Upper lobe of left lung (tissue), 6 donors: Measurements from ENCODE around the gene BEND6. TPM values are rescaled to one million over a fixed set of nuclear protein-coding genes. Genes with fewer than 3 reads are reported as not detected.

Experiments used
- ATAC-seq, 2 donors: fragments of 200-7000 bp; cut with Tn5 transposase; one replicate each; pipeline ENCODE4 v1.9.1; 2022; ENCODE audit warnings: mild to moderate bottlenecking in 2 of 2, moderate library complexity in 2 of 2; ENCODE audit not compliant: low FRiP score in 2 of 2
- DNase-seq, 2 donors: peaks; one replicate each; pipeline ENCODE4 v3.0.0-alpha.2; 2019 to 2020
- H3K27ac ChIP-seq, 4 donors: fragments of 200-600 bp; sonication (generic); one replicate each; pipeline ENCODE4 v1.5.1; 2016 to 2019
- H3K27me3 ChIP-seq, 4 donors: fragments of 200-600 bp; sonication (generic); one replicate each; pipeline ENCODE4 v1.5.1; 2017 to 2019
- H3K36me3 ChIP-seq, 4 donors: fragments of 200-600 bp; sonication (generic); one replicate each; pipeline ENCODE4 v1.5.1; 2016 to 2019
- H3K4me1 ChIP-seq, 4 donors: fragments of 200-600 bp; sonication (generic); one replicate each; pipeline ENCODE4 v1.5.1; 2018 to 2019
- H3K4me3 ChIP-seq, 4 donors: fragments of 200-600 bp; sonication (generic); one replicate each; pipeline ENCODE4 v1.5.1; 2017 to 2019; ENCODE audit warnings: mild to moderate bottlenecking in 2 of 4, moderate library complexity in 1 of 4
- H3K9me3 ChIP-seq, 4 donors: fragments of 200-600 bp; sonication (generic); one replicate each; pipeline ENCODE4 v1.5.1; 2018 to 2019
- EP300 ChIP-seq, 4 donors: sonication (generic); formaldehyde crosslinking; IDR thresholded peaks; one replicate each; pipeline ENCODE4 v1.5.1; 2017; ENCODE audit warnings: antibody characterized with exemption in 4 of 4, control low read depth in 2 of 4
- POLR2A ChIP-seq, 4 donors: fragments of 450-650 bp; IDR thresholded peaks; one replicate each; pipeline ENCODE4 v1.5.1; 2016 to 2017; ENCODE audit warnings: antibody characterized with exemption in 4 of 4, mild to moderate bottlenecking in 2 of 4
- POLR2AphosphoS5 ChIP-seq, 2 donors: sonication (generic); formaldehyde crosslinking; IDR thresholded peaks; one replicate each; pipeline ENCODE4 v1.5.1; 2017; ENCODE audit warnings: antibody characterized with exemption in 2 of 2
- WGBS, 2 donors: methylation state at CpG; one replicate each; pipeline ENCODE4 v1.1.5; 2017 to 2018; 5-methylcytosine and 5-hydroxymethylcytosine counted together
- total RNA-seq, 6 donors: library from RNA; depleted of rRNA in 4 of 6; stranded (reverse); fragments of >200 nt in 4 of 6; gene quantifications; one replicate each; pipeline versions ENCODE4 v1.1.0 to v1.2.1, GENCODE V29; 2016 to 2021
- TF ChIP-seq, protein P1 (sequence below), 6 experiments: fragments of 450-650 bp in 4 of 6; fragments of 200-600 bp in 2 of 6; sonication (generic) in 2 of 6; IDR thresholded peaks; one replicate each; pipeline ENCODE4 v1.5.1; 2016 to 2019; ENCODE audit warnings: antibody characterized with exemption in 6 of 6
- donor health status: DM: no; HTN: no; CAD: no; lungs with moderate emphysema.
- donor health status: DM: no; HTN: yes; CAD: no; lungs with severe emphysema.

The BEND6 gene
- total RNA-seq, 6 donors from 2014 or later, result 0.29 to 1.1 (median 0.30) TPM; not detected in 3

DNA sequence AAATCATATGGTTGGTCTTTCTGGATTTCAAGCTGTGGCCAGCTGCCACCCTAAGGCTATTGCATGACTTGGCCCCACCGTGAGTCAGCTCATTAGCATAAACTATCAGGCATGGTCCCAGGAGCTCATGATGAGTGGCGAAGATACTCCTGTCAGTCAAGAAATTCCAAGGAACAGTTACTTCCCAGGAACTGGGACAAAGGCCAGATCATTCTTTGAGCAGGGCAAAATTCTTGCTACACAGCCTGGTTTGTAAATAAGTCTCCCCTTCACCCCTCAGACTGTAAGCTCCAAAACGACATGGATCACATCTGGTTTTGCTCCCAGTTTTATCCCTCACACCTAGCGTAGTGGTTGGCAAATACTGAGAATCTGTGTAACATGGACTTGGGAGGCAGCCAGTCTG is 58.6 kb downstream of the BEND6 start:
- H3K4me1 ChIP-seq, result no peaks in the 10 kb centered on the region
- no peak overlapping the region for H3K27ac ChIP-seq
- ATAC-seq (no peak), DNase-seq (no peak)
- no peak overlapping the region for H3K4me3 ChIP-seq
- no peaks in the 10 kb centered on the region for H3K36me3 ChIP-seq
- no peaks in the 10 kb centered on the region for H3K9me3 ChIP-seq
- H3K27me3 ChIP-seq, result no peaks in the 10 kb centered on the region
- 53 to 60% methylated on average over 2 to 4 of the region's 4 CpGs for WGBS, 2 donors
- TF ChIP-seq EP300 (IDR thresholded peaks at IDR 0.05) (no peak), POLR2AphosphoS5 (IDR thresholded peaks at IDR 0.05) (no peak), POLR2A (IDR thresholded peaks at IDR 0.05) (no peak)
- TF ChIP-seq, protein P1, sequence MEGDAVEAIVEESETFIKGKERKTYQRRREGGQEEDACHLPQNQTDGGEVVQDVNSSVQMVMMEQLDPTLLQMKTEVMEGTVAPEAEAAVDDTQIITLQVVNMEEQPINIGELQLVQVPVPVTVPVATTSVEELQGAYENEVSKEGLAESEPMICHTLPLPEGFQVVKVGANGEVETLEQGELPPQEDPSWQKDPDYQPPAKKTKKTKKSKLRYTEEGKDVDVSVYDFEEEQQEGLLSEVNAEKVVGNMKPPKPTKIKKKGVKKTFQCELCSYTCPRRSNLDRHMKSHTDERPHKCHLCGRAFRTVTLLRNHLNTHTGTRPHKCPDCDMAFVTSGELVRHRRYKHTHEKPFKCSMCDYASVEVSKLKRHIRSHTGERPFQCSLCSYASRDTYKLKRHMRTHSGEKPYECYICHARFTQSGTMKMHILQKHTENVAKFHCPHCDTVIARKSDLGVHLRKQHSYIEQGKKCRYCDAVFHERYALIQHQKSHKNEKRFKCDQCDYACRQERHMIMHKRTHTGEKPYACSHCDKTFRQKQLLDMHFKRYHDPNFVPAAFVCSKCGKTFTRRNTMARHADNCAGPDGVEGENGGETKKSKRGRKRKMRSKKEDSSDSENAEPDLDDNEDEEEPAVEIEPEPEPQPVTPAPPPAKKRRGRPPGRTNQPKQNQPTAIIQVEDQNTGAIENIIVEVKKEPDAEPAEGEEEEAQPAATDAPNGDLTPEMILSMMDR (IDR thresholded peaks at IDR 0.05), result no peak

GRCh38 chr6:57017069-57017468 is 62.2 kb downstream of the BEND6 start:
- ATAC-seq (no peak), DNase-seq (no peak)
- H3K27me3 ChIP-seq, result no peaks in the 10 kb centered on the region
- TF ChIP-seq, protein P1 (IDR thresholded peaks at IDR 0.05), result no peak
- TF ChIP-seq POLR2A (IDR thresholded peaks at IDR 0.05), result no peak
- TF ChIP-seq POLR2AphosphoS5 (IDR thresholded peaks at IDR 0.05), result no peak
- TF ChIP-seq EP300 (IDR thresholded peaks at IDR 0.05), result no peak
- H3K9me3 ChIP-seq, result no peaks in the 10 kb centered on the region
- H3K4me1 ChIP-seq, result no peaks in the 10 kb centered on the region
- no peak overlapping the region for H3K27ac ChIP-seq
- 54 to 65% methylated on average over 3 of the region's 3 CpGs for WGBS, 2 donors
- no peak overlapping the region for H3K4me3 ChIP-seq
- no peaks in the 10 kb centered on the region for H3K36me3 ChIP-seq

GRCh38 chr6:57017841-57018240 is 62.9 kb downstream of the BEND6 start:
- no peak overlapping the region for H3K27ac ChIP-seq
- peak in 1 of 2 donors; percentile 72 for ATAC-seq
- H3K4me1 ChIP-seq, result no peaks in the 10 kb centered on the region
- H3K27me3 ChIP-seq, result no peaks in the 10 kb centered on the region
- no peaks in the 10 kb centered on the region for H3K36me3 ChIP-seq
- TF ChIP-seq POLR2AphosphoS5 (IDR thresholded peaks at IDR 0.05) (no peak), EP300 (IDR thresholded peaks at IDR 0.05) (no peak), POLR2A (IDR thresholded peaks at IDR 0.05) (no peak)
- TF ChIP-seq, protein P1 (IDR thresholded peaks at IDR 0.05), result no peak
- 89 to 94% methylated on average over 1 of the region's 1 CpG for WGBS, 2 donors
- no peaks in the 10 kb centered on the region for H3K9me3 ChIP-seq
- no peak for DNase-seq
- no peak overlapping the region for H3K4me3 ChIP-seq

GRCh38 chr6:57019434-57019833 is 64.5 kb downstream of the BEND6 start:
- WGBS, 2 donors, result 75 to 82% methylated on average over 4 of the region's 4 CpGs
- DNase-seq (no peak), ATAC-seq (no peak)
- H3K9me3 ChIP-seq, result peaks cover 0 to 3% (median under 1%) of the 10 kb centered on the region in 4 donors
- H3K4me3 ChIP-seq, result no peak overlapping the region
- TF ChIP-seq EP300 (IDR thresholded peaks at IDR 0.05), result no peak
- TF ChIP-seq POLR2A (IDR thresholded peaks at IDR 0.05), result no peak
- TF ChIP-seq, protein P1 (IDR thresholded peaks at IDR 0.05), result no peak
- no peak for TF ChIP-seq POLR2AphosphoS5 (IDR thresholded peaks at IDR 0.05)
- no peak overlapping the region for H3K27ac ChIP-seq
- H3K36me3 ChIP-seq, result no peaks in the 10 kb centered on the region
- no peaks in the 10 kb centered on the region for H3K27me3 ChIP-seq
- H3K4me1 ChIP-seq, result no peaks in the 10 kb centered on the region

- Histone ChIP-seq H3K4me3 (no peak overlapping the region), H3K36me3 (no peaks in the 10 kb centered on the region), H3K9me3 (peaks cover 0 to 8% (median 7%) of the 10 kb centered on the region in 4 donors), H3K27ac (no peak overlapping the region), H3K4me1 (no peaks in the 10 kb centered on the region), H3K27me3 (no peaks in the 10 kb centered on the region)
- TF ChIP-seq, protein P1 (IDR thresholded peaks at IDR 0.05), result peak in 5 of 6 experiments; percentile 20 to 56 (median 36)
- no peak for TF ChIP-seq EP300 (IDR thresholded peaks at IDR 0.05)
- DNase-seq (no peak), ATAC-seq (peak; percentile 11 to 80)
- WGBS, 2 donors, result 0 to 40% methylated on average over 1 of the region's 1 CpG
These were observed 66.3 kb downstream of the BEND6 start for GRCh38 chr6:57021086-57021720.
